Measurements from ENCODE around the gene TRIM59. TPM values are rescaled to one million over a fixed set of nuclear protein-coding genes. Genes with fewer than 3 reads are reported as not detected.

Gene TRIM59
- total RNA-seq, 8 experiments from 2014 or later: 3.3 to 41.5 (median 11.2) TPM

- ATAC-seq (replicated peaks in 6 of 8): no peak
- Histone ChIP-seq H3K27ac (no peak overlapping the region), H3K4me3 (no peak overlapping the region), H3K4me1 (replicated peaks in 1 of 2) (no peaks in the 10 kb centered on the region)
- 21 to 100% (median 60%) methylated on average over 1 to 3 of the region's 3 CpGs; no CpG with 5 or more reads in 2 of the 10 experiments for WGBS, 10 experiments
- in situ Hi-C loops (cut with MboI; ENCODE audit: low pct_unique_long_range_greater_than_20kb in 2 of 9, low sequenced_read_pairs in 9 of 9, unreplicated experiment in 9 of 9): no loop called here
Observed at GRCh38 chr3:160450846-160451245, 1.3 kb upstream of the TRIM59 start.

GRCh38 chr3:160448845-160449635 lies 546 bp downstream of the TRIM59 start:
- WGBS, 10 experiments: 0 to 9% (median 1%) methylated on average over 2 to 9 of the region's 26 CpGs
- Histone ChIP-seq H3K27ac (peak overlapping the region; percentile 44 to 68), H3K4me3 (peak overlapping the region; percentile 40 to 66 (median 51)), H3K4me1 (replicated peaks in 1 of 2) (no peaks in the 10 kb centered on the region)
- in situ Hi-C loops (cut with MboI; ENCODE audit: low pct_unique_long_range_greater_than_20kb in 2 of 9, low sequenced_read_pairs in 9 of 9, unreplicated experiment in 9 of 9): no loop called here
- ATAC-seq (replicated peaks in 6 of 8): peak in 7 of 8 experiments; percentile 58 to 69 (median 66)

- in situ Hi-C loops (cut with MboI; ENCODE audit: low pct_unique_long_range_greater_than_20kb in 2 of 9, low sequenced_read_pairs in 9 of 9, unreplicated experiment in 9 of 9): no loop called here
- ATAC-seq (replicated peaks in 6 of 8): no peak
- 13 to 100% (median 35%) methylated on average over 1 to 3 of the region's 3 CpGs; no CpG with 5 or more reads in 1 of the 10 experiments for WGBS, 10 experiments
- Histone ChIP-seq H3K27ac (no peak overlapping the region), H3K4me1 (replicated peaks in 1 of 2) (no peaks in the 10 kb centered on the region), H3K4me3 (peak overlapping the region in 1 of 5 donors; percentile 63)
Observed at GRCh38 chr3:160447544-160447943, 2.0 kb downstream of the TRIM59 start.

GRCh38 chr3:160446522-160447056 lies 3.0 kb downstream of the TRIM59 start:
- in situ Hi-C loops (cut with MboI; ENCODE audit: low pct_unique_long_range_greater_than_20kb in 2 of 9, low sequenced_read_pairs in 9 of 9, unreplicated experiment in 9 of 9): no loop called here
- H3K27ac ChIP-seq: no peak overlapping the region
- 90 to 100% (median 97%) methylated on average over 1 to 9 of the region's 13 CpGs; no CpG with 5 or more reads in 2 of the 10 experiments for WGBS, 10 experiments
- ATAC-seq (replicated peaks in 6 of 8): no peak
- no peak overlapping the region for H3K4me3 ChIP-seq
- H3K4me1 ChIP-seq (replicated peaks in 1 of 2): no peaks in the 10 kb centered on the region

- no peak overlapping the region for H3K27ac ChIP-seq
- no peak for ATAC-seq (replicated peaks in 6 of 8)
Observed at GRCh38 chr3:160445854-160446253, 3.7 kb downstream of the TRIM59 start.

GRCh38 chr3:160444411-160444810 lies 5.2 kb downstream of the TRIM59 start:
- no peak overlapping the region for H3K4me3 ChIP-seq
- H3K27ac ChIP-seq: no peak overlapping the region
- in situ Hi-C loops (cut with MboI; ENCODE audit: low pct_unique_long_range_greater_than_20kb in 2 of 9, low sequenced_read_pairs in 9 of 9, unreplicated experiment in 9 of 9): no loop called here
- no peak for ATAC-seq (replicated peaks in 6 of 8)
- H3K4me1 ChIP-seq (replicated peaks in 1 of 2): no peaks in the 10 kb centered on the region
- WGBS, 10 experiments: 67 to 100% (median 83%) methylated on average over 1 of the region's 1 CpG; no CpG with 5 or more reads in 7 of the 10 experiments

More at GRCh38 chr3:160445854-160446253, 3.7 kb downstream of the TRIM59 start:
- WGBS, 10 experiments: 83 to 100% (median 100%) methylated on average over 1 of the region's 1 CpG; no CpG with 5 or more reads in 5 of the 10 experiments
- in situ Hi-C loops (cut with MboI; ENCODE audit: low pct_unique_long_range_greater_than_20kb in 2 of 9, low sequenced_read_pairs in 9 of 9, unreplicated experiment in 9 of 9): no loop called here
- Histone ChIP-seq H3K4me3 (no peak overlapping the region), H3K4me1 (replicated peaks in 1 of 2) (no peaks in the 10 kb centered on the region)

GRCh38 chr3:160440687-160441086 lies 8.9 kb downstream of the TRIM59 start:
- Histone ChIP-seq H3K4me3 (no peak overlapping the region), H3K27ac (no peak overlapping the region), H3K4me1 (replicated peaks in 1 of 2) (no peaks in the 10 kb centered on the region)
- no peak for ATAC-seq (replicated peaks in 6 of 8)
- WGBS, 10 experiments: 96 to 100% (median 100%) methylated on average over 1 to 7 of the region's 7 CpGs
- in situ Hi-C loops (cut with MboI; ENCODE audit: low pct_unique_long_range_greater_than_20kb in 2 of 9, low sequenced_read_pairs in 9 of 9, unreplicated experiment in 9 of 9): no loop called here

- WGBS, 10 experiments: 25 to 100% (median 79%) methylated on average over 1 to 5 of the region's 5 CpGs; no CpG with 5 or more reads in 1 of the 10 experiments
- no peak overlapping the region for H3K4me3 ChIP-seq
- no peak overlapping the region for H3K27ac ChIP-seq
- in situ Hi-C loops (cut with MboI; ENCODE audit: low pct_unique_long_range_greater_than_20kb in 2 of 9, low sequenced_read_pairs in 9 of 9, unreplicated experiment in 9 of 9): no loop called here
- no peak for ATAC-seq (replicated peaks in 6 of 8)
- H3K4me1 ChIP-seq (replicated peaks in 1 of 2): no peaks in the 10 kb centered on the region
Observed at GRCh38 chr3:160437083-160437455, 12.5 kb downstream of the TRIM59 start.

- Histone ChIP-seq H3K4me1 (replicated peaks in 1 of 2) (no peaks in the 10 kb centered on the region), H3K27ac (no peak overlapping the region), H3K4me3 (no peak overlapping the region)
- in situ Hi-C loops (cut with MboI; ENCODE audit: low pct_unique_long_range_greater_than_20kb in 2 of 9, low sequenced_read_pairs in 9 of 9, unreplicated experiment in 9 of 9): no loop called here
- 71 to 100% (median 88%) methylated on average over 1 of the region's 1 CpG; no CpG with 5 or more reads in 2 of the 10 experiments for WGBS, 10 experiments
- ATAC-seq (replicated peaks in 6 of 8): no peak
Observed at GRCh38 chr3:160435747-160436146, 13.8 kb downstream of the TRIM59 start.

- no peak overlapping the region for H3K27ac ChIP-seq
- no peak for ATAC-seq (replicated peaks in 6 of 8)
- H3K4me1 ChIP-seq (replicated peaks in 1 of 2): no peaks in the 10 kb centered on the region
- in situ Hi-C loops (cut with MboI; ENCODE audit: low pct_unique_long_range_greater_than_20kb in 2 of 9, low sequenced_read_pairs in 9 of 9, unreplicated experiment in 9 of 9): no loop called here
- WGBS, 10 experiments: 95 to 100% (median 100%) methylated on average over 2 of the region's 2 CpGs; no CpG with 5 or more reads in 7 of the 10 experiments
- no peak overlapping the region for H3K4me3 ChIP-seq
Observed at GRCh38 chr3:160435095-160435494, 14.5 kb downstream of the TRIM59 start.

- Histone ChIP-seq H3K4me3 (no peak overlapping the region), H3K27ac (no peak overlapping the region), H3K4me1 (replicated peaks in 1 of 2) (no peaks in the 10 kb centered on the region)
- WGBS, 10 experiments: 82 to 100% (median 100%) methylated on average over 1 to 2 of the region's 2 CpGs; no CpG with 5 or more reads in 2 of the 10 experiments
- in situ Hi-C loops (cut with MboI; ENCODE audit: low pct_unique_long_range_greater_than_20kb in 2 of 9, low sequenced_read_pairs in 9 of 9, unreplicated experiment in 9 of 9): no loop called here
- no peak for ATAC-seq (replicated peaks in 6 of 8)
Observed at GRCh38 chr3:160434071-160434470, 15.5 kb downstream of the TRIM59 start.

GRCh38 chr3:160427832-160428424 lies 21.7 kb downstream of the TRIM59 start:
- H3K4me1 ChIP-seq (replicated peaks in 1 of 2): no peaks in the 10 kb centered on the region
- H3K27ac ChIP-seq: no peak overlapping the region
- in situ Hi-C loops (cut with MboI; ENCODE audit: low pct_unique_long_range_greater_than_20kb in 2 of 9, low sequenced_read_pairs in 9 of 9, unreplicated experiment in 9 of 9): no loop called here
- no peak for ATAC-seq (replicated peaks in 6 of 8)
- 90 to 100% (median 96%) methylated on average over 3 to 11 of the region's 11 CpGs for WGBS, 10 experiments
- no peak overlapping the region for H3K4me3 ChIP-seq

- Histone ChIP-seq H3K4me3 (no peak overlapping the region), H3K4me1 (replicated peaks in 1 of 2) (no peaks in the 10 kb centered on the region), H3K27ac (no peak overlapping the region)
- in situ Hi-C loops (cut with MboI; ENCODE audit: low pct_unique_long_range_greater_than_20kb in 2 of 9, low sequenced_read_pairs in 9 of 9, unreplicated experiment in 9 of 9): loop anchor here in 3 of 9 experiments (25.0 kb wide), 1 partner anchor 380 kb away; no protein-coding TSS in a partner anchor
- no peak for ATAC-seq (replicated peaks in 6 of 8)
- 60 to 100% (median 76%) methylated on average over 1 to 3 of the region's 3 CpGs; no CpG with 5 or more reads in 1 of the 10 experiments for whole genome bisulfite sequencing, 10 experiments
Observed at GRCh38 chr3:160417311-160417710, 32.3 kb downstream of the TRIM59 start.

All from motor neuron (in vitro differentiated cells).